Measurements from ENCODE around the gene LPCAT1.

Gene LPCAT1

DNA sequence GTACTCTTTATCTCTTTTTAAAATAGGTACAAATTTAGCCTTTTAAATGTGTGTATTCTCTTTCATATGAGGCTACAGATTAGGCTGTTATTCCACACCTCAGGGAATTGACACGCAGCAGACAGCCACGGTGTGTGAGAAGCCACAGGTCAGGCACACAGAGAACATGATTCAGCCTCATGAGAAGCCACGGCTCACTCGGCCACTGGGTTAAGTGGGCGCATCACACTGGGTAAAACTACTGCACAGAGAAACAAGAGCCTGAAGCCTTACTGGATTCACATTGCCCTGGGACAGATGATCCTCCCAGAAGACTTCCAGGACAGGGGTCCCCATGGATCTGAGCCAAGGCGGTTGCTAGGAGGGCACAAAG lies 28.2 kb downstream of the LPCAT1 start:
- no peak for DNase-seq (ENCODE audit: low spot score)

DNA sequence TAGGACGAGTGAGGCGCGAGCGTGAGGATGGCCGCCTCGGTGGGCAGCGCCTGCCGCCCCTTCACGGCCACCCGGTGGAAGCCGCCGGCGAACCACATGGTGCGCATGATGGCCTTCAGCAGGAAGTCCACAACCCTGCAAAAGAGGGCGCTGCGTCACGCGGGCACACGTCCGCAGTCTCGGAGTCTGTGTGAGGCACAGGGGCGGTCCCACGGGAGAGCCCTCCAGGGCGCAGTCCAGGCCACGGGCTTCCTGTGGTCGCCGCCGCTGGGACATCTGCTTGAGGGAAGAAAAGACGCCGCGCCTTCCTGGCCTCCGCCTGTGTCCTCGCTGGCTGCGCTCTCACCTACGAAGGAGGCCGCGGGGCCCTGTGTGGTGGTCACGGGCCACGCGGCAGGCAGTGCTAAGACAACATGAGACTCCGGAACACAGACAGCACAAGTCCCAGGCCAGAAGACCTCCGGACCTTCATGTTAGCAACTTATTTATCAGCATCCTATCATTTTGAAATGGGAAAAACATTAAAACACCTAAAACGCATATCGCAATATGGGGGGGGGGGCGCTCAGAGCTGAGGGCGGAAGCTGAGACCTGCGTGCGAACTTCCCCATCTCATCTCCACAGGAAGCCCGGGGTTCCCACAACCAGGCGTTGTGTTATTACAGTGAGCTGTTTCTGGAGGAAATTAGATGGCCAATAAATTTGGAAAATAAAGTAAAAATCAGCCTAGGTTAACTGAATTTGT lies 28.8 kb downstream of the LPCAT1 start:
- DNase-seq (ENCODE audit: low spot score) = no peak

DNA sequence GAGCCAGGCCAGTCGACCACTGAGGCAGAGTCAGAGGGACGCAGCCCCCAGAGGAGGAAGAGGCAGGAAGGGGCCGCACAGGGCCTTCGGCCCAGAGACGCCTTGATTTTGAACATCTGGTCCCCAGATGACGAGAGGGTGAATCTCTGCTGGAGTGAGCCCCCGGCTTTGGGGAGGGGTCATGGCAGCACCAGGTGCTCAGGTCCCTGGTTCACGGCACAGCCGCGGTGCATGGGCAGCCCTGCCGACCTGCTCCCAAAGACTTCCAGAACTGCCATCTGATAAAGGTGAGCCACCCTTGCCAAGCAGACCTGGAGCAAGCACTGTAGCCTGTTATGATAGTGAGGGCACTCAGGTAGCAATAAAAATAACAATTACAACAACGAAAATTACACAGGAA lies 29.8 kb downstream of the LPCAT1 start:
- DNase-seq (ENCODE audit: low spot score) = no peak

DNA sequence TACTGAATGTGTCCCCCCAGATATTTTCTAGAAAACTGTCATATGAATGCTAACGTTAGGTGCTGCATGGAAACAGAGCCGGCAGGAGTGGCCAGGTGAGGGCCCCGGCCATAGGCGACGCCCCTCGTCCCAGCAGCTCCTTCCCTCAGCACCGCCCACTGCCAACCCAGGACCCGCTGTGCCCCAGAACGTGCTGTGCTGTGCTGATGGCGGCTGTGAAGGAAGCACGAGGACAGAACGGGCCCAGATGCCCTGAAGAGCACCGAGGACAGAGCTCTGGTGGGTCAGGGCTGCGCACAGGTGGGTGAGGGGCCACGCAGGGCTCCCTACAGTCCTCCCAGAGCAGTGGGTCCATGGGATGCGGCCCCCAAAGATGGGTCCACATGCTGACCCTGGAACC lies 30.3 kb downstream of the LPCAT1 start:
- no peak for DNase-seq (ENCODE audit: low spot score)

DNA sequence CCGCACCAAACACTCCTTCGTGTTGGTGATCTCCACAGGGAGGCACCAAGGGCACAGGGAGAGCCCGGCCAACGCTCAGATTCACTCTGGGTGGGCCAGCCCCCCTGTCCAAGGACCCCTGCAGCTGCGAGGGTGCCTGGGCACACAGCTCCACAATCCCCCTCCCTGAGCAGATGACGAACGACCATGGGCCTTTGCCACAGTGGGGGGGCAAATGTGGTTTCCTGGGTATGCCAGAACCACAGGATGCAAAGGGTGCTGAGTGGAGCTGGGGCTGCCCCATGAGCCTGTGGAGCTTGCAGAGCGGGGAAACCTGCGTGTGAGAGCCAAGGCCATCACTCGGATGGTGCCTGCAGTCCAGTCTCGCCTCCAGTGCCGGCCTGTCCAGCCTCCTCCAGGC lies 31.0 kb downstream of the LPCAT1 start:
- no peak for DNase-seq (ENCODE audit: low spot score)

DNA sequence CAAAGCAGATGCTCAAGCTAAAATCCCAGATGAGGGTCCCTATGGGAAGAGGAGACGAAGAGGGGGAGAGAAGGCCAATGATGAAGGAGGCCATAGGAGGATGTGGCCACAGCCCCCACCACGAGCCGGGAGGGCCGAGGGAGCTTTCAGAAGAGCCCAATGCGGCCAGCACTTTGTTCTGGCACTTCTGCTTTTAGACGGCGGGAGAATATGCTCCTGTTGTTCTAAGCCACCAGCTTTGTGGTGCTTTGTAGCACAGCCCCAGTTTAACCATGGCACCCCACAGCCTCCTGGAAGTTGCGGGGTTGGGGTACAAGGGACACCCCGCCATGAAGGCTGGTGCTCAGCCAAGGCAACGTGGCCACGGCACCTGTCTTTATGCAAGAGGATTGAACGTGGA lies 33.4 kb downstream of the LPCAT1 start:
- DNase-seq (ENCODE audit: low spot score) = no peak

DNA sequence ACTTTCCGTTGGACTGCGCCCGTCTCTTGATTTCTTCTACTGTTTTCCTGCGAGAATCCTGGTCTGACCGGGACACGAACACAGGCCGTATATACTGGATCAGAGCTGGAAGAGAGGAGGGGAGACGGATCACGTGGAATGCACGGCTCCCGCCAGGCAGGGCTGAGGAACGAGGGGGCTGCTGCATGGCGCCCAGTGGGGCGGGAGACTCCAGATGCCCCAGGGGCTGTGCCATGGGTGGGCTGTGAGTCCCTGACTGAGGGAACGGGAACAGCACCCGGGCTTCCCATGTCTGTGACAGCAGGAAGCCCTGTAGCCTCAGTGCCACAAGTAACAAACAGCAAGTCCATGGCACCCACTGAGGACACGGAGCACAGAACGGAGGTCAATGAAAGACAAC lies 34.0 kb downstream of the LPCAT1 start:
- no peak for DNase-seq (ENCODE audit: low spot score)

DNA sequence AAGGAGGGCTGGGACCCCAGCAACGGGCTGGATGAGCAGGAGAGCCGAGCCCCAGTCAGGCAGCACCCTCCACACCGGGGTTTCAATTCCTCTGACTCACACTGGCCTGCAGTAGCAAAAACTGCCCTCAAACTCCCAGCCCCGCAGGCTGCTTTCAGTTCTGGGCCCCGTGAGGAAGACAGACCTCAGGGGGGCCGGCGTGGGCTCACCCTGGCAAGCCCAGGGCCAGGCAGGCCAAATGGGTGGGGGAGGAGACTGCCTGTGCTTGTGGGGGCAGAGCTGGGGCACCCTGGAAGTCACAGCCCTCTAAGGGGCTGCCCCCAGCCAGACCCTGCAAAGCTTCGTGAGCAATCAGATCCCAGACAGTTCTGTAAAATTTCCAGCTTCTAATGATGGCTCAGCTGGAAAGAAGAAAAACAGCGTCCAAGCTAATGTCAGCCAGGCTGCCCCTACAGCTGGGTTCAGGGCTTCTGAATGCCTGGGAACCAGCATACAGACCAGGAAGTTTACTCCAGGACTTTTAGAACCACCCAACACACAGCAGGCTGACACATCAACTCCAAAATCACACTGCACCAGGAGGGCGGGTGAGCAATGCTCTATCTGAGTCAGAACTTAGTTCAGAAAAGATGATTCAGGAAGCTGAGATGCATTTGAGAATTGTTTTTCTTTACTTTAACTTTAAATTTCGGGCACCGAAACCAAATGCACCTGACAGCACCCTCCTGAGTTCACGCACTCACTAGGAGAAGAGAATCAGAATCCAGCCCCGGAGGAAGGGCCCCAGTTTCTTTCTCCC lies 34.7 kb downstream of the LPCAT1 start:
- no peak for DNase-seq (ENCODE audit: low spot score)

DNA sequence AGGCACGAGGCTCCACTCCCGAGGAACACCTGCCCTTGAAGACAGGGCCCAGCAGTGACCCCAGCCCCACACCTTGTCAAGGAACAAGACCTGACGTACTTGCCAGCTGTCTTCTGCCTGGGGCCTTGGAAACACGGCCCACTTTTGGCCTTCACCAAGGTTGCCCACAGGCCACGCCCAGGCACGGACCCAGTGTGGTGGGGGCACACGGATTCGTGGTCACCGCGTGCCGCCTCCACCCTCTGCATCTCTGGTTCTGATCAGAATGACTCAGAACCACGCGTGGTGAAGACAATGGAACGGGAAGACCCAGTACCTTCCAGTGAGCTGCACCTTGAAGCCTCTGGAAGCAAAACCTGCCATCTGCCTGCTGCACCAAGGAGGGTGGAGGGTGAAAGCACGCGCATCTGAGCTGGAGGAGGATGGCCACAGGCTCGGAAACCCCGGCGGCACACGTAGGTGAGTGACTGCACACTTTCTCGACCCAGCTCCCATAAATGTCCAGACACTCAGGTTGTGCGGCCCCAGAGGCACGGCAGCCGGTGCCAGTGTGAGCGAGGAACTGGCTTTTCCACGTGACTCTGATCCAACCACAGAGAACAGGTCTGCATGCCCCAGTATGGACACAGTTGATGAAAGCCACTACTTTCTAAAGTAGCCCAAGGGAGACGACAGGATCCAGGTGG lies 36.5 kb downstream of the LPCAT1 start:
- DNase-seq (ENCODE audit: low spot score) = no peak

DNA sequence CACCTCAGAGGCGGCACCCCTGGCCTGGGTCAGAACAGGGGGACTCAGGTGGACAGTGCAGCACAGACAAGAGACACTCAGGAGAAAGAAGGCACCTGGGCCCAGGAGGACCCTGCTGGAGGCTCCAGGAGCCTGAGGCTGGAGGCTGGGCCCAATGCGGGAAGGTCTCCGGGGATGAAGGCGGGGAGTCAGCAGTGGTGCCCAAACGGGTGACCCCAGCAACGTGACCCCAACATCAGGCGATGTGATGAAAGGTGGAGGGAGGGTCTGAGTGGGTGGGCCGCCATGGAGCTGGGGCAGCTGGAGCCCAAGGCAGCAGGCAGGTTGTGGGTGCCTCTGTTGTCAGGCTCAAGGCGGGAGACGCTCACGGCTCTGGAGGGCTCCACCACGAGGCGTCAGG lies 37.5 kb downstream of the LPCAT1 start:
- DNase-seq (ENCODE audit: low spot score) = no peak

DNA sequence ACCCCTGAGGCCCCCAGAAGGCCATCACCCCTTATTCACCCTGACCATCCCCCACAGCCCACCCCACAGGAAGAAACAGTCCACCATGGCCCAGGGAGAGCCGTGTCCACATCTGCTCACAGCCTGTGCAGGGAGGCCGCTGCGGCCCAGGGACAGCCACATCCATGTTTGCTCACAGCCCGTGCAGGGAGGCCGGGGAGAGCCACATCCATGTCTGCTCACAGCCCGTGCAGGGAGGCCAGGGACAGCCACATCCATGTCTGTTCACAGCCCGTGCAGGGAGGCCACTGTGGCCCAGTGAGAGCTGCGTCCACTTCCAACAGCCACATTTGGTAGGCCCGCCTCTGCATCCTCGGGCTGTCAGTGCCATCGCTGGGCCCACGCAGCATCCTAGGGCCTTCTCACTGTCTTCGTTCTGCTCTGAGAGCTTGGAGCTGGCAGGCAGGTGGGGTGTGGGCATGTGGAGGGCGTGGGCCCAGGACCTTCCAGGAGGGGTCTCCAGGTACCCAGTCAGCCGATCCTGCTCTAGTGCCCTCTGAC lies 38.1 kb downstream of the LPCAT1 start:
- DNase-seq (ENCODE audit: low spot score) = no peak

DNA sequence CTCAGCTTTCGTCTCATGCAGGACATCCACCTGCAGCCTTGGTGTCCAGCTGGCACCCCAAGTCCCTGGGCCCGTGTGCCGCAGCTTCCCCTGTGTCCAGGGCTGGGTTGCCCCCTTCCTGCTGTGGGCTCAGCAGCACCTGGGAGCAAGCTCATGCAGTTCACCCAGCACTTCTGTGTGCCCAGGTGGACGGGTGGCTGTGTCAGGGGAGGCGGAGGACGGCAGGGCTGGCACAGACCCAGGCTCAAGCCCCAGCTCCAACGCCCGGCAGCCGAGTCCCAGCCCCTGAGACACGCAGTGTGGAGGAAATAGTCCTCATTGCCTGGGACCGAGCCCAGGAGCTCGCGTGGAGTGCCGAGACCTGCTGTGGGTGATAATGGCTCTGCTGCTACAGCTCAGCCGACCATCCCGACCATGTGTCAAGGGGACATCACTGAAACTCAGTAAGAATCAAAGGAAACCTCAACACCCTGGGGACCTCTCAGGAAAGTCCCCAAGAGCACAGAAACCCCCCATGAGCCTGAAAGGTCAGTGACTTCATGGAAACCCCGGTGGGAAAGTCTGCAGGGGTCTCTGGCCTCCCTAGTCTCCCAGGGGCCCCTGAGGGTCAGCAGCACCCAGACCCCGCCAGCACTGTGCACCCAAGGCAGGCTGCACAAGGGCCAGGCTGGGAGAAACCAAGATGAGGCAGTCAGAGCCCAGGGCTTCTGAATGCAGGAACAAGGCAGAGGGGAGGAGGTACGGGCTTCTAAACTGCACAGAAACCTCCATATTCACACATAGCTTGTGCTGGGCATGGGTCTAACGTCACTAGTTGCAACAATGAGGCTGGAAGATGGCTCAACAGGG lies 38.8 kb downstream of the LPCAT1 start:
- DNase-seq (ENCODE audit: low spot score) = no peak

DNA sequence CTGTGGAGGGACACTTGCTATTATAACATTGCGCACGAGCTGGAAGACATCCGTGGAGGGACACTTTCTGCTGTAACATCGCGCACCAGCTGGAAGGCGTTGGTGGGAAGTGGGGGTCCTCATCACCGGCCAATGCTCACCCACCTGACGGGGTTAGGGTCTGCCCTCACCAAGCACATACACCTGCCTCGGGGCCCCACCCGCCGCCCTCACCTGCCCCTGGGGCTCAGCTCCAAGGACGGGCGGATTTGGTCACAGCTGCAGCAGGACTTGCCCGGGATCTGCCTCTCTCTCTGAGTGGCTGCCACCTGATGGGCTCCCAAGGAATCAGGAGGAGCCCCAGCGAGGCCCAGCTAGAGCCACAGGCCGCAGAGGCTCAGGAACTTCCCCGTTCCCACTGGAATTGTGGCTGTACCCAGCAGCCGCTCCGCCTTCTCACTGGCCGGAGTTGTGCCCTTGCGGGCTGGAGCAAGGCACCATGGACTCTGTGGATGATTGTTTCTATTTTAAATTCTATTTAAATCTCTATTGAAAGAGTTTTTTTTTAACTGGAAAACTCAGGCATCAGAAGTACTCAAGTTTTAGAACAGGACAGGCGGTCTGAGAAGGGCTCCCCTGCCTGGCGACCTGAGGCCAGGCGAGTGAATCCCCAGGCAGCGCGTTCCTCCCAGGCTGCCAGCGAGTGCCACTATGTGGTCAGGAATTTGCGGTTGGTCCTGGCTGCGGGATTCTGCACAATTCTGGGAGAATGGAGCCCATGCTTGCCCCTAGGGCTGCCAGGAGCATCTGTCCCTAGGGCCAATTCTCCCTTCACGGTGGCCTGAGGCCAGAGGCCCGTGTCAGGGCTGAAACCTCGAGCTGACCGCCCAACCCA lies 39.7 kb downstream of the LPCAT1 start:
- no peak for DNase-seq (ENCODE audit: low spot score)

DNA sequence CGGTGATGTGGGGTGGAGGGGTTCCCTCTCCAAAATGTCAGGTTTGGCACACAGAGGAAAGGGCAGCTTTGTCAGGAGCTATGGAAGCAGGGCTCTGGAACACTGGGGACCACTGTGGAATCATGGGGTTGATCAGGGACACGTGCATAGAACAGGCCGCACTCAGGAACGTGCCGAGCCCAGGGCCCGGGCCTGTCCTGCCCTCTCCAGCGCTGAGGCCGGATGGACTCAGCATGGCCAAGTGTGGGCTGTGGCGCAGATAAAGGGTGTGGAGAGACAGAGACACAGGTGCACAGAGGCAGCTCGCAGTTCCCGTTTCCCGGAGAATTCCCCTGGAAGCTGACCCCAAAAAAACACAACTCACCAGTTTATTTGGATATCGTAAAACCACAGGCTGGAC lies 40.7 kb downstream of the LPCAT1 start:
- DNase-seq (ENCODE audit: low spot score) = no peak

DNA sequence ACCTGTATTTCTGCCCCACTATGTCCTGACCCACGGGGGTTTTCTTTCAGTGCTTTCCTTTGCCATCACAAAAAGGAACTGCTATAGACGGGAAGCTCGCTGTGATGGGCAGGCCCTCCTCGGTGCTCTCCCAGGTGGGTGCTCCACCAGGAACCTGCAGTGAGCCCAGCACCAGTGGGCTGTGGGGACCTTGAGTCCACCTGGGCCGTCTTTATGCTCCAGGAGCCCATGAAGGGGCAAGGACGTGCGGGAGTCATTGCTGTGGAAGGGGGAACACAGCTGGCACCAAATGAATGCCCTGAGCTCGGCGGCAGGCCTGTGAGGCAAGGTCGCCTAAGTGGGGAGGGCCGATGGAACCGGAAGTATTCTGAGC lies 41.8 kb downstream of the LPCAT1 start:
- DNase-seq (ENCODE audit: low spot score) = no peak

DNA sequence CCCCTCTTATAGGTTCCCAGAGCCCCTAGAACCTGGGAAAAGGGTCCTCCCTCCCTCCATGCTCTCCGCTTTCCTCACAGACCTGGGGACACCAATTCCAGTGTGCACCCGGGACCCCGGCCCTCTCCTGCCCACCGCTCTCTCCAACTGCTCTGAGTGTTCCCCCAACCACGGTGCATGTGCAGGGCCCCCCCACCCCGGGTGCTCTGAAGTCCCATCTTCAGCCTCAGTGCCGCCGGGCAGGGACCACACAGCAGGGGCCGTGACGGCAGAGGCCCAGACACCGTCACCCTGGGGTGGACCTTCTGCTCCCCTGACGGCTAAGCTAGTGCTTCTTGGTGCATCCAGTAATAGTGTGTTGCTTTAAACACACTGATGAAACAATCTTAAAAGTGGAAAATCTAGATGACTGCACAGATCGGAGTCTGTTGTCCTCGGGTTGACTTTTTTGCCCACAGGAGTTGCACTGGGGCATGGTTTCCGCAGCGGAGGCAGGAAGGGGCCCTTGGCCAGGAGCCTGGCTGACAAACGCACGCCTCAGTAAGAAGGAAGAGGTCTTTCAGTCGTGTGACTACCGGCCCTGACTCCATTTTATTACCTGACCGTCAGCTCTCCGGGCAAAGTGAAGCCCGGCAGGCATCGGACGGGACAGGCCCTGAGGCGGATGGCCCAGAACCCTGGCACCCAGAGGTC lies 42.3 kb downstream of the LPCAT1 start:
- DNase-seq (ENCODE audit: low spot score) = no peak

DNA sequence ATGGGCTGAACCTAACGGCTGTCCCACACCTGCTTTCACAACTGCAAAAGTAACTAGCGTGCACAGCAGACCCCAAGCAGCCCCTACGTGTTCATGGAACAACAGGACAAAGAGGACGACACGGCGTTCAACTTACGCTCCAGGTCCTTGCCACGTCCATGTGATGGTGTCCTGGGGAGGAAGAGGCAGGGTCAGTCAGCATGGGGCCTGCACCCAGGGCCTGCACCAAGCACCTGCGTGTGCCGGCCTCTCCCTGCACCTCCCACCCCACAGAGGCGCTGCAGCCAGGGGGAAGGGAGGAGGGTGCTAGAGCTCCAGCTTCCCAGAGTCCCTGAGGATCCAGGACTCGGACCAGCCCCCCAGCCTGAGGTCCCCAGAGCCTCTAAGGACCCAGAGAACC lies 43.0 kb downstream of the LPCAT1 start:
- no peak for DNase-seq (ENCODE audit: low spot score)

DNA sequence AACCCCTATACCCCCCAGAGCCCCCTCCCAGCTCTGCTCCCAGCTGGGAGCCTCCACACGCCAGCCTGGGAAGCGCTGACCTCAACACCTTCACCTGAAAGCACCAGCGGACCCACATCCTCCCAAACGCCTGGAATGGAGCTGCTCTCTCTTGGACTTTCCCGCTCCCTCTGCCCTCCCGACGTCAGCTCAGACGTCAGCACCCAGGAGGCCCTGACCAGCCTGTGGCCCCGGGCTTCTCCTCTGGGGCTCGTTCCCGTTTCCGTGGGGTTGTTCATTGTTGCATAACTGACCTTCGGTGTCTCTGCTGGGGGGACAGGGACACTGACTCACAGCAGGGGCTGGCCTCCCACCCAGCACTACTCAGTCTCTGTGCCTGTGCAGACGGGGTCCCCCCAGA lies 43.5 kb downstream of the LPCAT1 start:
- no peak for DNase-seq (ENCODE audit: low spot score)

DNA sequence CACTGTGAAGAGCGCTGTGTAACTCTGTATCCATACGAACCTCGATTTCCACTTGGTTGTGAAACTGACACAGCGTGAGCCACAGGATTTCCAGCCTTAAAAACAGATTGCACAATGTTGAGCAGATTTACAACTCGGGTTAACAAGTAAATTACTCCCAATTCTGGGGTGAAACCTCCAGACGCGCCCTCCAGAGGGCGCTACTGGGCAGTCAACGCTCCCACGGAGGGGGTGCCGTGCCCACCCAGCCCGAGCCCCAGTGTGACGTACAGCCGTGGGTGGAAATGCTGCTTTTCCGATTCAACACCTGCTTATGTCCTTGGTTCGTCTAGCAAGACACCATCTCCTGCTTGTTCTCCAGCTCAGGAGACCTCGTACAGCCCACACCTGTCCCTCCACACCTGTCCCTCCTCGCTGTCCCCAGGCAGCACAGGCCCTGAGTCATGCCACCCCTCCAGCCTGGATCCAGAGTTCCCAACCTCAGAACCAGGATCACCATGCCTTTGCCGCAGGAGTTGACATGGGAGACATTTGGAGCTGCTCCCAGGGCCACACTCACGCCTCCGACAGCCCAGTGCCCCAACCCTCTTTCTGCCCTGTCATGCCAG lies 44.1 kb downstream of the LPCAT1 start:
- DNase-seq (ENCODE audit: low spot score) = no peak

DNA sequence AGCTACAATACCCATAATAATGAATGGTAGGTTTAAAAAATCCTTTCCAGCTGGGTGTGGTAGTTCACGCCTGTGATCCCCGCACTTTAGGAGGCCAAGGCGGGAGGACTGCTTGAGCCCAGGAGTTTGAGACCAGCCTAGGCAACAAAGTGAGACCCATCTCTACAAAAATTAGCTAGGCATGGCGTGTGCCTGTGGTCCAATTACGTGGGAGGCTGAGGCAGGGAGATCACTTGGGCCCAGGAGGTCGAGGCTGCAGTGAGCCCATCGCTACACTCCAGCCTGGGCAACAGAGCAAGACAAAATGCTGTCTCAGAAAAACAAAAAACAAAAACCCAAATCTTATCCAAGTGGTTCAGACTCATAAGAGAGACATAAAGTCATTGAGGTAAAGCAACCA lies 44.7 kb downstream of the LPCAT1 start:
- no peak for DNase-seq (ENCODE audit: low spot score)
